UCSD-AML1 (cell line): ENCODE measurements around the gene CYP2C19.
"Not testable (repeated sequence)": the region's sequence is repeated elsewhere in the genome, so short reads cannot be mapped to it uniquely, and the experiment has no call there.

Experiments
- DNase-seq: peaks from one replicate; lab custom pipeline; 2025; ENCODE audit not compliant: unreplicated experiment; lab: John Stamatoyannopoulos, UW

Gene CYP2C19

DNA sequence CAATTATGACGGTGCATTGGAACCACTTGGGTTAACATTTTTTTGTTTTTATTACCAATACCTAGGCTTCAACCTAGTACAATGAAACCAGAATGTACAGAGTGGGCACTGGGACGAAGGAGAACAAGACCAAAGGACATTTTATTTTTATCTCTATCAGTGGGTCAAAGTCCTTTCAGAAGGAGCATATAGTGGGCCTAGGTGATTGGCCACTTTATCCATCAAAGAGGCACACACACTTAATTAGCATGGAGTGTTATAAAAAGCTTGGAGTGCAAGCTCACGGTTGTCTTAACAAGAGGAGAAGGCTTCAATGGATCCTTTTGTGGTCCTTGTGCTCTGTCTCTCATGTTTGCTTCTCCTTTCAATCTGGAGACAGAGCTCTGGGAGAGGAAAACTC is at the start of gene CYP2C19:
Gene CYP2C19, plus strand, starts transcription at position 289 of the 400 bp plus-strand sequence. Its CDS starts 25 bp downstream, at position 314.
- DNase-seq, result no peak

DNA sequence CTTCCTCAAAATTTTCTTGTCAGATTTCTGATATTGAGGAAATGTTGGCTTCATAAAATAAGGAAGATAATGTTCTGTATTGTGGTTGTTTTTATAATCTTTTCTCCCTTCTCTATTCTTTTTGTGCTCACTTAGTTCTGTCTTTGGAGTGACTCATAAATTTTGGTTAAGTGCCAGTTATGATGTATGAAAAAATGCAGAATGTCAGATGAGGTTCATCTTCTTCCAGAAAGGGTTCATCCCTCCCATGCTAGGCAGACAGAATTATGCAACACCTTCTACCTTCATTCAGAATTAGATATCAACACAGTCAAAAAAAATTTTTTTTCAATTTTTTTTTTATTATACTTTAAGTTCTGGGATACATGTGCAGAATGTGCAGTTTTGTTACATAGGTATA is 36.6 kb upstream of the CYP2C19 start:
- no peak for DNase-seq

DNA sequence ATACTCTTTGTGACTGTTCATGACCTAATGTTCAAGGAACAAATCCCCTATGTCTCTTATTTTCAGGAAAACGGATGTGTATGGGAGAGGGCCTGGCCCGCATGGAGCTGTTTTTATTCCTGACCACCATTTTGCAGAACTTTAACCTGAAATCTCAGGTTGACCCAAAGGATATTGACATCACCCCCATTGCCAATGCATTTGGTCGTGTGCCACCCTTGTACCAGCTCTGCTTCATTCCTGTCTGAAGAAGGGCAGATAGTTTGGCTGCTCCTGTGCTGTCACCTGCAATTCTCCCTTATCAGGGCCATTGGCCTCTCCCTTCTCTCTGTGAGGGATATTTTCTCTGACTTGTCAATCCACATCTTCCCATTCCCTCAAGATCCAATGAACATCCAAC is 27.3 kb upstream of the CYP2C19 start:
- DNase-seq, result no peak

DNA sequence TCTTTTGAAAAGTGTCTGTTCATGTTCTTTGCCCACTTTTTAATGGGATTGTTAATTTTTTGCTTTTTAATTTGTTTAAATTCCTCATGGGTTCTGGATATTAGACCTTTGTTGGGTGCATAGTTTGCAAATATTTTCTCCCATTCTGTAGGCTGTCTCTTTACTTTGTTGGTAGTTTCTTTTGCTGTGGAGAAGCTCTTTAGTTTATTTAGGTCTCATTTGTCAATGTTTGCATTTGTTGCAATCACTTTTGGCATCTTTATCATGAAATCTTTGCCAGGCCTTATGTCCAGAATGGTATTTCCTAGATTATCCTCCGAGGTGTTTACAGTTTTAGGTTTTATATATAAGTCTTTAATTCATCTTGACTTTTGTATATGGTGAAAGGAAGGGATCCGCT is 23.9 kb upstream of the CYP2C19 start:
- no peak for DNase-seq

DNA sequence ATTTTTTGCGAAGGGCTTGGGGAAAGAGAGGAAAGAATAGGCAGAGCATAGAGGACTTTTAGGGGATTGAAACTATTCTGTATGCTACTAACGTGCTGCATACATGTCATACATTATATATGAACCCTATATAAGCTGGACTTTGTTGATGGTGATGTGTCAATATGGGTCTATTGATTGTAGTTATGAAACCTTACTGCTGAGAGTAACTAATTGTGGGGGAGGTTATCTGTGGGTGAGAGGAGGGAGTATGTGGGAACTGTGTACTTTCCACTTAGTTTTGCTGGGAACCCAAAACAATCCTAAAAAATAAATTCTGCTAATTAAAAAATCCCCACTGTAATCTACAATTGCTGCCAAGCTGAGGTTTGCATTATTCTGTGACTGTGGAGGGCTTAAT is 15.3 kb upstream of the CYP2C19 start:
- DNase-seq, result no peak

DNA sequence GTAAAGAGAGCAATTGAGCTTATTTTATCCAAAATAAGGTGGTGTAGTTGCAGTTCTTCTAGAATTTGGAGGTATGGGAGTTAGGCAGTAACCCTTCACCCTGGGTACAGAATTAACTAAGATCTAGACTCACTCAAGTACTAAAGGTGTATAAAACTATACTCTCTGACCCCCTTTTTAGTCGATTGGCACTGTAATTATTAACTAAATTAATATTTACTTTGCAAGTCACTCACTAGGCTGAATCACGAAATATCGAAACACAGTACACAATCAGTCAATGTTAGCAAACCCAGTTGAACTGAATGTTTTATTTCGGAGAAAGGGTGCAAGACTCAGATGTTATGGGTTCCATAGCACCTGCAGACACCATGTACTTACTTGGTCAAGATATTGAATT is 14.6 kb upstream of the CYP2C19 start:
- no peak for DNase-seq

DNA sequence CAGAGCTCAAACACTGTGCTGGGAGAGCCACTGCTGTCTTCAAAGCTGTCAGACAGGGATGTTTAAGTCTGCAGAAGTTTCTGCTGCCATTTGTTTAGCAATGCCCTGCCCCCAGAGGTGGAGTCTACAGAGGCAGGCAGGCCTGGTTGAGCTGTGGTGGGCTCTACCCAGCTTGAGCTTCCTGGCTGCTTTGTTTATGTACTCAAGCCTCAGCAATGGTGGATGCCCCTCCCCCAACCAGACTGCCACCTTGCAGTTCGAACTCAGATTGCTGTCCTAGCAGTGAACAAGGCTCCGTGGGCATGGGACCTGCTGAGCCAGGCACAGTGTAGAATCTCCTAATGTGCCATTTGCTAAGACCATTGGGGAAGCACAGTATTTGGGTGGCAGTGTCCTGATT is 4.6 kb upstream of the CYP2C19 start:
- no peak for DNase-seq

DNA sequence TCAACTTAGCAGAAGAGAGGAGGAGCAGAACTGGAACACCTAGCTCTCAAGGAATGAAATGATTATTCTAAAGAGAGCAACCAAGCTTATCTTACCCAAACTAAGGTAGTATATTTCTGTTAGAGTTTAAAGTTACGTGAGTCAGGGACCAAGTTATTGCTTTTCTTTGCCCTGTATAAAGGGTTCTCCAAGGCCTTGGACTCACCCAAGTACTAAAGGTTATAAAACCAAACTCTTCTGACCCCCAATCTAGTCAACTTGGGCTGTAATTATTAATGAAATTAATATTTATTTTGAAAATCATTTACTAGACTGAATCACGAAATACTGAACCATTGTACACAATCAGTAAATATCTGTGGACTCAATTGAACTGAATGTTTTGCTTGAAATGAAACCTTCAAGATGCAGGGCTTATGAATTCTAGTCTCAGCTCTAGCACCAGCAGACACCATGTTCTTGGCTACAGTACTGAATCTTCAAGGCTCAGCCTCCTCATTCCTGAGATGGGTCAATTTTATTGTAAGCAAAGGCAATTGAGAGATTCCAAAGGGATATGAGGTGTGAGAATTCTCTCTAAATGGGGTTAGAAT is 1.8 kb upstream of the CYP2C19 start:
- DNase-seq, result no peak

DNA sequence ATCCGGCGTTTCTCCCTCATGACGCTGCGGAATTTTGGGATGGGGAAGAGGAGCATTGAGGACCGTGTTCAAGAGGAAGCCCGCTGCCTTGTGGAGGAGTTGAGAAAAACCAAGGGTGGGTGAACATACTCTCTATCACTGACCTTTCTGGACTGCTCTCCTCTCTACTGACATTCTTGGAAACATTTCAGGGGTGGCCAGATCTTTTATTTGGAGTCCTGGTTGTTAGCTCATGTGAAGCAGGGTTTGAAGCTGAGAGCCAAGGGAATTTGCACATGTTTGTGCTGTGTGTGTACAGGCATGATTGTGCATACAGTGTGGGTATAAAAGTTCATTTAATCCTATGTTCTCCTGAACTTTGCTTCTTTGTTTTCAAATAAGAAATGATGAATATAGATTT is 12.9 kb downstream of the CYP2C19 start:
- DNase-seq, result not testable (repeated sequence)

DNA sequence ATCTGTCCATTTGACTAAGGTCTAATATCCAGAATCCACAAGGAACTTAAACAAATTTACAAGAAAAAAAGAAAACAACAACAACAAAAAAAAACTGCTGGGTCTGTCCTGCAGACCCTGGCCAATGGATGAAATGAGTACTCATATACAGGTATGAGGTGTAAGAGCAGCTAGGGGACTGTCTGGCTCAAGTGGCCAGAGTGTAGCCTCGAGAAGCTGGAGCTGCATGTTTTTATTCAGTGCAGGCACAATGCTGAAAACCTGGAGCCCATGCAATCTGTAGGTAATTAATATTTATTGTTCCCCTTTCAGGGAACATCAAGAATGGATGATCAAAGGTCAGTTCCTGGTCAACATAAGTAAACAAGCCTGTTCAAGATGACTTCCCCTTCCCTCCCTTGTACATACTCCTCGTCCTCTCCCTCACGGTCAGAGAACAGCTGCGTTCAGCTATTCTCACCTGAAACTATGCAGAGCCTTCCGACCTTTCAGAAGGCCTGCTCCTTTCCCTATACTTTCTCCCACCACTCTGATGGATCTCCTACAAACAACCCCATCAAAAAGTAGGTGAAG is 15.5 kb downstream of the CYP2C19 start:
- no peak for DNase-seq

DNA sequence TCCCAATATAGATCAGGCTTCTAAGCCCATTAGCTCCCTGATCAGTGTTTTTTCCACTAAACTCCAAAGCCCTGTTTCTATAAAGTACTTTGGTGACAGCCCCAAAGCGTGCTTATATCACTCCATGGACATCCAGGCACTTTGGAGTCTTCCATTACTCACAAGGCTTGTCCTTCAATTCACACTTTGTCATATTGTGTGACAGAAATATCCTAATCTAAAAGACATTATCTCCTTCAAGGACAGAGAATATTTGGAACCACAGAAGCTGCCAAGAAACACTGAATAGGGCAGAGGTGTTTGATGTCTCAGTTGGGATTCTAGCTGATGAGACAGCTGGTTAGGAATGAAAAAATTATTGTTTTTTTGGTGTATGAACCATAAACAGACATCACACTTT is 18.4 kb downstream of the CYP2C19 start:
- DNase-seq, result no peak

DNA sequence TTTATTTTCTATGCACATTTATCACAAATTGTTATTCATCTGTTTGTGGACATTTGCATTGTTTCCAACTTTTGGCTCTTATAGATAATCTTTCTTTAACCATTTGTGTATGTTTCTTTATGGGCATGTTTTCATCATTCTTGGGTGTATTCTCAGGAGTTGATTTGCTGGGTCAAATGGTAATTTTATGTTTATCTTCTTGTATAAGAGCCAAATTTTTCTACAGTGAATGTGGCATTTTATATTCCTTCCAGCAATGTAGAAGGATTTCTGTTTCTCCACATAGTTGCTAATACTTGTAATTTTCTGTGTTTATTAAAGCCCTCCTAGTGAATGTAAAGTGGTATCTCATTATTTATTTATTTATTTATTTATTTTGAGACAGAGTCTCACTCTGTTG is 21.8 kb downstream of the CYP2C19 start:
- no peak for DNase-seq

DNA sequence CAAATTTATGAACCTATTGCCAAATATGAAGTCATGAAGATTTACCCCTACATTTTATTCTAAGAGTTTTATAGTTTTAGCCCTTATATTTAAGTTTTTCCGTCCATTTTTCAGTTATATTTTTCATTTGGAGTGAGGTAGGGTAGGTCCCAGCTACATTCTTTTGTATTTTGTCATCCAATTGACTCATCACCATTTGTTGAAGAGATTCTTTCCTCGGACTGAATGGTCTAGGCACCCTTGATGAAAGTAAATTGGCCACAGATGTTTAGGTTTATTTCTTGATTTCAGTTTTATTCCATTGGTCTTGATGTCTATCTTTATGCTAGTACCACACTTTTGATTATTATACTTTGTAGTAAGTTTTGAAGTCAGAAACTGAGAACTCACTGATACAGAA is 22.7 kb downstream of the CYP2C19 start:
- DNase-seq, result no peak

DNA sequence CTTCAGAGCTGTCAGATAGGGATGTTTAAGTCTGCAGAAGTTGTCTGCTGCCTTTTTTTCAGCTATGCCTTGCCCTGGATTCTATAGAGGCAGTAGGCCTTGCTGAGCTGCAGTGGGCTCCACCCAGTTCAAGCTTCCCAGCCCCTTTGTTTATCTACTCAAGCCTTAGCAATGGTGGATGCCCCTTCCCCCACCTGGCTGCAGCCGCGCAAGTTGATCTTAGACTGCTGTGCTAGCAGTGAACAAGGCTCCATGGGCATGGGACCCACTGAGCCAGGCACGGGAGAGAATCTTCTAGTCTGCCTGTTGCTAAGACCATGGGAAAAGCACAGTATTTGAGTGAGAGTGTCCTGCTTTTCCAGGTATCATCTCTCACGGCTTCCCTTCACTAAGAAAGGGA is 38.1 kb downstream of the CYP2C19 start:
- not testable (repeated sequence) for DNase-seq

DNA sequence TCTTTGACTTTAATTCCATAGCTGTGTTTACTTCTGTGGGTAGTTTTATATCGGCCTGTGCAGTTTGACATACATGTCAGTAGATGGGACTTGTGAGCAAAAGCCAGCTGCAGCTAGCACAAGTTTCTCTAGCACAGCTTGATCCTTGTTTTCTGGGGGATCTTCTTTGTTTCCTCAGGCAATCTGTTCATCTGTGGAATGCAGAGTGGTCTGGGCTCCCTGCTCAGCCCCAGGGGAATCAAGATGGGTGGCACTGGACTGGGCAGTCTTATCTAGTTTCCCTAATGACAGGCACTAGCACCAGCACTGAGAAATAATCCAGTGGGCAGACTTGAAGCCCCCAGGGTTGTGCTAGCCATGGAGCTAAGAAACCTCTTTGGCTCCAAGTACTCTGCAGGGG is 40.8 kb downstream of the CYP2C19 start:
- no peak for DNase-seq

DNA sequence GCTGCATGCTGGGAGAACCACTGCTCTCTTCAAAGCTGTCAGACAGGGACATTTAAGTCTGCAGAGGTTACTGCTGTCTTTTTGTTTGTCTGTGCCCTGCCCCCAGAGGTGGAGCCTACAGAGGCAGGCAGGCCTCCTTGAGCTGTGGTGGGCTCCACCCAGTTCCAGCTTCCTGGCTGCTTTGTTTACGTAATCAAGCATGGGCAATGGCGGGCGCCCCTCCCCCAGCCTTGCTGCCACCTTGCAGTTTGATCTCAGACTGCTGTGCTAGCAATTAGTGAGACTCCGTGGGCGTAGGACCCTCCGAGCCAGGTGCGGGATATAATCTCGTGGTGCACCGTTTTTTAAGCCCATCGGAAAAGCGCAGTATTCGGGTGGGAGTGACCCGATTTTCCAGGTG is 67.5 kb downstream of the CYP2C19 start:
- not testable (repeated sequence) for DNase-seq

DNA sequence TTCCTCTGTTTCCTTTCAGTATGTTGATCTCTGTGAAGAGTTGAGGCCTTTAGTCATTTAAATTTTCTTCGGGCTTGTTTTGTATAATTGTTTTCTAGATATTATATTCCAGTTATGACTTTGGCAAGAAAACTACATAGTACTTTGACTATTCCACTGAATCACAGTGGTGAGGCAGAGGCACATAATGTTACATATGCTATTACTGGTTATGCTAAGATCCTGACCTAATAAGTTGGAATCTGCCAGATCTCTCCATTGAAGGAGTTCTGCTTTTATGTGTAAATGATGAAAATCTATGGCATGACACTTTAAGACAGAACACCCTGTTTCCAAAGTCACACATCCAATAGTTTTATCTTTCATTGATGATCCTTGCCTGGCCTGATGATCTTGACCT is 83.7 kb downstream of the CYP2C19 start:
- no peak for DNase-seq

DNA sequence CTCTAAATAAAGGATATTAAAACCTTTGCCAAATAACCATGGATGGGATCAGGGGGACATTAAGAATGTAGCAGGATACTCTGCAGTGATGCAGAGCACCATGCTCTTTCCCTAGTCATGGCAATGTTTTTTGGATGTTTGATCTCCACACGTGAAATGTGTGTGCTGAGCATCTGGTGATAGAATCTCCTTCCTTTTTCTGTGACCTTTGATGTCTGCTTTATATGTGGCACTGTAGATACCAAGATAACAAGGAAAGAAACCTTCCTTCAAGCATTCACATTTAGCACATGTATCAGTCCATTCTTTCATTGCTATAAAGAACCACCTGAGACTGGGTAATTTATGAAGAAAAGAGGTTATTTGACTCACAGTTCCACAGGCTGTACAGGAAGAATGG is 88.3 kb downstream of the CYP2C19 start:
- no peak for DNase-seq

DNA sequence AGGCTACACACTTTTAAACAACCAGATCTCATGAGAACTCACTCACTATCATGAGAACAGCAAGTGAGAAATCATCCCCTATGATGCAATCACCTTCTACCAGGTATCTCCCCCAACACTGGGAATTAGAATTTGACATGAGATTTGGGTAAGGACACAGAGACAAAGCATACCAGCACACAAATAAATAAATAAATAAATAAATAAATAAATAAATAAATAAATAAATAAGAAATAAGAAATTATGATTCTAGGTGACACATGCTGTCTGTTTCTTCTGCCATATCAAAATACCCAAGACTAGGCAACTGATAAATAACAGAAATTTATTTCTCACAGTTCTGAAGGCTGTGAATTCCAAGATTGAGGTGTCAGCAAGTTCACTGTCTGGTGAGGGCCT is 88.8 kb downstream of the CYP2C19 start:
- DNase-seq, result no peak

DNA sequence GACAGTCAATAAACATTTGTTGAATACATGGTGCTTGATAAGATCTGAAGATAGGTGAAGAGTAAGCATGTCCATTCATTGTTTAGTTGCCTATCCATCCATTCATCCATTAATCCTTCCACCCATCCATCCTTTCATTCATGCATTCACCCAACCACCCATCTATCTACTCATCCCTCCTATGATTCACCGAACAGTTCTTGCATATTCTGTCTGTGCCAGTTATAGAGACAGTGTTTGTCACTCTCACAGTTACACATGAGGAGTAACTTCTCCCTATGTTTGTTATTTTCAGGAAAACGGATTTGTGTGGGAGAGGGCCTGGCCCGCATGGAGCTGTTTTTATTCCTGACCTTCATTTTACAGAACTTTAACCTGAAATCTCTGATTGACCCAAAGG is 90.0 kb downstream of the CYP2C19 start:
- no peak for DNase-seq

DNA sequence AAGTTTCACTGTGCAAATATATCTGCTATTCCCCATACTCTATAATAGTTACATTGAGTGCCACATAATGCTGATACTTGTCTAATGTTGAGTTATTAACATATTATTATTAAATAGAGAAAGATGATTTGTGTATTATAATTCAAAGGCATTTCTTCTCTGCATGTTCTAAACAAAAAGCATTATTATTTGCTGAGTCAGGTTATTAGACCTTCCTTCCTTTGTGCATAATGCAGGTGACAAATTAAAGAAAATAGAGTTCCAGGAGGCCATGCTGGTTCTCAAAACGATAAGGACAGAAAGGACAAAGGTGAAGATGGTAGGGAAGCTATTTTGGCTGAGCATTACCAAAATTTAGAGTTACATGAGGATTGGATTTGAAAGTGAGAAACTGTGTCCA is 90.6 kb downstream of the CYP2C19 start:
- no peak for DNase-seq

DNA sequence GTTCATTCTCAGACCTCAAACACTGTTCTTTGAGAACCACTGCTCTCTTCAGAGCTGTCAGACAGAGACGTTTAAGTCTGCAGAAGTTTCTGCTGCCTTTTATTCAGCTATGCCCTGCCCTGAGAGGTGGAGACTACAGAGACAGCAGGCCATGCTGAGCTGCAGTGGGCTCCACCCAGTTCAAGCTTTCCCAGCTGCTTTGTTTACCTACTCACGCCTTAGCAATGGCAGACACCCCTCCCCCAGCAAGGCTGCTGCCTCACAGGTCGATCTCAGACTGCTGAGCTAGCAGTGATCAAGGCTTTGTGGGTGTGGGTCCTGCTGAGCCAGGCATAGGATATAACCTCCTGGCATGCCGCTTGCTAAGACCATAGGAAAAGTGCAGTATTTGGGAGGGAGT is 95.5 kb downstream of the CYP2C19 start:
- DNase-seq, result no peak

DNA sequence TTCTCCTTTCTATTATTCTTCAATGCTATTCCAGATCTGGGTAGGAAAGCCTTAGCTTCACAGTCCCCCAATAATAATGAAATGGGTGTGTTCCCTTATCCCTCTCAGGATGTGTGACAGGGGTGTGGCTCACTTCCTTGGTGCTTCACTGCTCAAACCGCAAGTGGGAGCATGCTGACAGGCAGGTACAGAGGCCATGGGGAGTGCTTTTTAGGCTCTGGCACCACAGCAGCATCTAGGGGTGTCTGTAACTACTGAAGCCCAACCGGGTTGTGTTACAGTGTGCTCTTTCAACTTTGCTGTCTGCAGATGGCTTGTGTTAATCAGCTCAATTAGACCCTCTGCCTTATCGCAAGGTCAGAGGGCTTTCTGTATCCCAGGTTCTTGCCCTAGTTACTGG is 96.6 kb downstream of the CYP2C19 start:
- DNase-seq, result no peak
